ENCODE results near the gene JPT2. TPM values are rescaled to one million over a fixed set of nuclear protein-coding genes. Genes with fewer than 3 reads are reported as not detected.

Gene JPT2
- total RNA-seq, 1 donor from 2014 or later, result 33.1 TPM

DNA sequence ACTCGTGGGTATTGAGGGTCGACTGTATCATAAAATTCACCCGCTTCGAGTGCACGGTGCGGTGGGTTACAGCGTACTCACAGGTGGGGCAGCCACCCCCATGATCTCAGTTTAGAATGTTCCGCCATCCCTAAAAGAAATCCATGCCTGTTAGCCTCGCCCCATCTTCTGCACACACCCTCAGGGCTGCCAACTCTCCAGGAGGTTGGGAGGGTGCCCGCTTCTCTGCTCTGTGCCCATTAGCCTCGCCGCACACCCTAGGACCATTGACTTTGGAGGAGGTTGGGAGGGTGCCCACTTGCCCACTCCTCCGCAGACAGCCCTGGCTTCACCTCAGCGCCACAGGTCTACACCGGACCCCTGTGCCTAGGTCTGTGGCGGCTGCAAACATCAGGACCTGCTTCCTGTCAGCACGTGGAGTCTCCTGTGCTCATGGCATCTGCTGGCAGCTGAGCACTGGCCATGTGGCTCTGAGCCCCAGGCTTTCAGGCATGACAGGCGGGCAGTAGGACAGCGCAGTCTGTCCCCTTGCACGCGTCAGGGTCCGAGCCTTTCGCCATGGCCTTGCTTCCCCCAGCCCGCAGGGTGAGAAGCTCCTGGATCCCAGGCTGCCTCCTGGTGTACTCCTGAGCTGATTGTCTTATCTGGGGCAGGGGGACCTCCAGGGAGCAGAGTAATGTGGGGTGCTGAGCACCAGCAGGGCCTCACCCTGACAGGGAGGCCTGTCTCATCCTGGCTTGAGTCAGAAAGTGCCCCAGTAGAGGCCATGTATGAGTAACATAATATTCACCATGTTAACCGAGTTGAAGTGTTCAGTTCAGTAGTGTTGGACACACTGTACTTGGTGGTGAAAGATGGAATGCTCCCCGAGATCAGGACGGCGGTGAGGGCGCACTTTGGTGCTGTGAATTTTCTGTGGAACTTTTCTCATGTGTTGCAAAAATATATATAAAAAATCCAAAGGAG lies 71.4 kb downstream of the JPT2 start:
- no peak for ATAC-seq

More for the DNA sequence above, 71.4 kb downstream of the JPT2 start:
- no peak for DNase-seq (ENCODE audit: low spot score)

Other genes with a start within 250 kb of the JPT2 start
- gene PERCC1, start 247.2 kb upstream of the JPT2 start, total RNA-seq, result not detected
- 1.4 TPM for gene CCDC154, start 233.7 kb upstream of the JPT2 start, total RNA-seq
- gene CLCN7, start 203.3 kb upstream of the JPT2 start, total RNA-seq, result 51.9 TPM
- not detected for gene PTX4, start 189.3 kb upstream of the JPT2 start, total RNA-seq
- 36.4 TPM for gene TELO2, start 184.9 kb upstream of the JPT2 start, total RNA-seq
- gene TMEM204, start 144.6 kb upstream of the JPT2 start, total RNA-seq, result 7.2 TPM
- gene IFT140, start 66.2 kb upstream of the JPT2 start, total RNA-seq, result 5.8 TPM
- gene CRAMP1, start 65.9 kb upstream of the JPT2 start, total RNA-seq, result 6.9 TPM
- 30.6 TPM for gene MAPK8IP3, start 27.9 kb downstream of the JPT2 start, total RNA-seq
- 30.9 TPM for gene NME3, start 93.3 kb downstream of the JPT2 start, total RNA-seq
- 6.8 TPM for gene EME2, start 94.5 kb downstream of the JPT2 start, total RNA-seq
- 61.4 TPM for gene MRPS34, start 94.9 kb downstream of the JPT2 start, total RNA-seq
- gene SPSB3, start 104.3 kb downstream of the JPT2 start, total RNA-seq, result 49.1 TPM
- gene NUBP2, start 104.7 kb downstream of the JPT2 start, total RNA-seq, result 37.9 TPM
- 93.9 TPM for gene IGFALS, start 115.4 kb downstream of the JPT2 start, total RNA-seq
- 176 TPM for gene HAGH, start 148.5 kb downstream of the JPT2 start, total RNA-seq
- 53.4 TPM for gene FAHD1, start 148.9 kb downstream of the JPT2 start, total RNA-seq
- 0.20 TPM for gene MEIOB, start 193.9 kb downstream of the JPT2 start, total RNA-seq
- not detected for gene HS3ST6, start 240.1 kb downstream of the JPT2 start, total RNA-seq